GM21723 (cell line): ENCODE measurements around the gene PAK1IP1.
A peak's percentile ranks its signal among the peaks of the same experiment; 100 is the strongest.
"Not testable (repeated sequence)": the region's sequence is repeated elsewhere in the genome, so short reads cannot be mapped to it uniquely, and the experiment has no call there.

Source experiments
- ATAC-seq: cut with Tn5 transposase; IDR thresholded peaks from one replicate; pipeline ENCODE4 v1.9.1; 2021; ENCODE audit warnings: mild to moderate bottlenecking, moderate library complexity; ENCODE audit not compliant: unreplicated experiment

Gene PAK1IP1

DNA sequence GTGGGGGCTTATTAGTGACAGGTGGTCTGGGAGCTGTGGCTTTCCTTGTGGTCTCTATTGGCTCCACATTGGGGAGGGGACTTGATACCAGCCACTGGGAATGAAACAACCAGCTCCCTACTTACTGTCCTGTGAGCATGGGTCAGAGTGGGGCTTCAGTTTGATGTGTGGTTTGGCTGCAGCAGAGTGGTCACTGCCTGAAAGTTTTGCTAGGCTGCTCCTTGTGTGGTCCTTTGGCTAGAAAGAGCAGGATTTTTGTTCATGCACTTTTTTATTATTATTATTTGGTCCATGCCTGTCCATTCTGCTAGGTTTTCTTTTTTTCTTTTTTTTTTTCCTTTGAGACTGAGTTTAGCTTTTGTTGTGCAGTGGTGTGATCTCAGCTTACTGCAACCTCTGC lies 45.3 kb downstream of the PAK1IP1 start:
- ATAC-seq: no peak

DNA sequence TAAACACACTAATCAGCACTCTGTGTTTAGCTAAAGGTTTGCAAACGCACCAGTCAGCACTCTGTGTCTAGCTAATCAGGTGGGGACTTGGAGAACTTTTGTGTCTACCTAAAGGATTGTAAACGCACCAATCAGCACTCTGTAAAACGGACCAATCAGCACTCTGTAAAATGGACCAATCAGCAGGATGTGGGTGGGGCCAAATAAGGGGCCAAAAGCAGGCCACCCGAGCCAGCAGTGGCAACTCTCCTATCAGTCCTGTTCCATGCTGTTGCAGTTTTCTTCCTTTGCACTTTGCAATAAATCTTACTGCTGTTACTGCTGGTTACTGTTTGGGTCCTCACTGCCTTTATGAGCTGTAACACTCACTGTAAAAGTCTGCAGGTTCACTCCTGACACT lies 46.9 kb downstream of the PAK1IP1 start:
- ATAC-seq: not testable (repeated sequence)

DNA sequence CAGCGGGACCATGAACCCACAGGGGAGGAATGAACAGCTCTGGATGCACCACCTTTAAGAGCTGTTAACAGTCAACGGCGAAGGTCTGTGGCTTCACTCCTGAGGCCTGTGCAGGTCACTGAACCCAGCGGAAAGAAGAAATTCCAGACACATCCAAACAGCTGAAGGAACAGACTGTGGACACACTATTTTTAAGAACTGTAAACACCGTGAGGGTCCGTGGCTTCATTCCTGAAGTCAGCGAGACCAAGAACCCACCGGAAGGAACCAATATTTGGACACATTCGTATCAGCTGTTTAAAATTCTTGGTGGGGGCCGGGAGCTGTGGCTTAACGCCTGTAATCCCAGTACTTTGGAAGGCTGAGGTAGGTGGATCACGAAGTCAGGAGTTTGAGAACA lies 47.5 kb downstream of the PAK1IP1 start:
- ATAC-seq: no peak

DNA sequence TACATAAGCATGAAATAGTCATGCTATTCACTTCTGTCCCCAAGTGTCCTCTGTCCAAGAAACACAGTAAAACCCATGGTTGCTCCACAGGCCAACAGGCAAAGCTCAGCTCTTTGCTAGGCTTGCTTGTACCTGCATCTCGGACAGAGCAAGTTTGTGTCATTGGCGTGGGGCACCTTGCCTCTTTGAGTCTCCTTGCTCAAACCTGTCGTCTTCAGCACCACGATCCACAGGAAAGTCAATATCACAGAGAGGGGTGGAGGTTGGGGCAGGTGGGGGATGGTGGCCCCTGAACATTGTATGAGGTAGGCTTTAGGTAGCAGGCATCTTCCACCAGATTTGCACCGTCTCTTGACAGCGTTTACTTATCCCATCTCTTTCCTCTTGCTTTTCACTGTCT lies 48.7 kb downstream of the PAK1IP1 start:
- ATAC-seq: no peak

- no peak for ATAC-seq
These were observed 50.3 kb downstream of the PAK1IP1 start for GRCh38 chr6:10745116-10745515.

GRCh38 chr6:10746915-10747250 lies 52.1 kb downstream of the PAK1IP1 start:
- ATAC-seq: no peak

- ATAC-seq: peak; percentile 96
These were observed 52.6 kb downstream of the PAK1IP1 start, which contains the start of gene TMEM14B for GRCh38 chr6:10747251-10747972. Gene TMEM14B (plus strand): TSS chr6:10747805. CDS start chr6:10749246, 1,441 bp downstream.

DNA sequence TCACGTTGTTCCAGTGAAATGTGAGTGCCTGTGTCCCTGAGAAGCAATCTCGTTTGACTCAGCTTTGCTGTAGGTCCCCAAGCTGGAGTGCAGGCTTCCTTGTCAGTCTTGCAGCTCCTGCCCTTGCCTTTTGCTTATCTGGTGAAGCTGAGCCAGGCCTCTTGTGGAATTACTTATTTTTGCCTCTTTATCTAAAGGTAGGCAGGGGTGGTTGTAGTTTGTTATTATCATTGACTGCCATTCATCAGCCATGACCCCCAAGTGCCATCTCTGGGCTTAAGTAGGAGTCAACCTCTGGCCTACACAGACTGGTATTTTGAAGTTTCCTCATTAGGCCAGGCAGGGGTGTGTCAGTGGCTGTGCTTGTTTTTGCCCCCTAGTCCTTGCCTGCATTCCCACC lies 55.0 kb downstream of the PAK1IP1 start:
- no peak for ATAC-seq

GRCh38 chr6:10750568-10750967 lies 55.8 kb downstream of the PAK1IP1 start:
- ATAC-seq: not testable (repeated sequence)

- not testable (repeated sequence) for ATAC-seq
These were observed 57.0 kb downstream of the PAK1IP1 start for GRCh38 chr6:10751757-10752156.

DNA sequence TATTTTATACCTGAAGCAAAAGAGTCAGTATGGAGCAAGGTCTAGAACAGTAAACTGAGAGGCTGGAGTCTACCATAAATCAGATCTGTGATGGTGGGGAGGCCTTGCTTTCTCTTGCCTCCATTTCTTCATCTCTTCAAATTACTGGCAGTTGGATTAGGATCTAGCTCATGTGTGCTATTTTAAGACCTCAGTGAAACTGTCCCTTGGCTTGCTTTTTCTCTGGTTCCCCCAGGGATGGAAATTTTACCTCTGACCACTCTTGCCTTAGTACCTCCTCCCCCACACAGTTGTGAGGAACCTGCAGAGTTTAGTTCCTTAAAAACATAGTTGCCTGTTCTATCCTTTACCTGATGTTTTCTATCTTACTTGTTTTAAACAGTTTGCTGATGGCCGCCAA lies 61.3 kb downstream of the PAK1IP1 start:
- ATAC-seq: no peak
